GM21723 (cell line): ENCODE data around the gene OR5AR1.
"Not testable (repeated sequence)": the region's sequence is repeated elsewhere in the genome, so short reads cannot be mapped to it uniquely, and the experiment has no call there.

ENCODE experiments used
- ATAC-seq: cut with Tn5 transposase; IDR thresholded peaks from one replicate; pipeline ENCODE4 v1.9.1; 2021; ENCODE audit warnings: mild to moderate bottlenecking, moderate library complexity; ENCODE audit not compliant: unreplicated experiment

Gene OR5AR1

GRCh38 chr11:56663386-56663785 lies at the start of gene OR5AR1:
TSS of gene OR5AR1 (plus strand) at chr11:56663686. CDS start at chr11:56663686, 0 bp downstream.
- no peak for ATAC-seq

DNA sequence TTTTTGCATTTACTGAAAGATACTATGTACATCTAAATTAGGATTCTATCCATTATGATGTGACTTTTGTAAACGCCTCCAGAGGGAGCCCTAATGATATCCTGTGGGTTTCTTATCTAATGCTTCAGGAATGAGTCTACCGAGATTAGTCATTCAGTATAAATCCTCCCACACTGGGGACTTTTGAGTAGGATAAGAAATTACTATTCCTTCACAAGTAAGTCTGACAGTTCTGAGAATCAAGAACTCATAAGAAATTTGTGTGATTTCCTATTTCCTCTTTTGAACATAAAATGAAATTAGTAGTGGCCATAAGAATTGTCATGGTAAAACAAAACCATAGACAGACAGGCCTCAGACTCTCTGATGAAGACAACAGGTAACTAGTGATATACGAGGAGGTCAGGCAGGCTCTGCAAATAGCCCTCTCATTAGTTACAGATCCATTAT lies 38.8 kb upstream of the OR5AR1 start:
- no peak for ATAC-seq

DNA sequence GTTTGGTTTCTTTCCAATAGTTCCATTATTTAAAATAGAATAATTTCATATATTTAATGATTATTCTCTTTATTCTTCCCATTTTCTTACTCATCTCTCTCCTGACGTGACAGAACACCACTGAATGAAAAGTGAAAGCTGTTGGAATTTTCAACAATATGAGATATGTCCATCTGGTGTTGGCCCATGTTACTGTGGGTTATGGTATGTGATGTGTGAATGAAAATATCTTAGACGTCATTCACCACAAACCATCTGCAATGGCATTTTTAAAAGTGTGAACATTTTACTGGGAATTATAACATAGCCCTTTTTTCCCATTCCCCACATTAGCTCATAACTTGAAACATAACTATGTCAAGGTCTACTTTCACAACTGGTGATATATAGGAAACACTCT lies 37.5 kb upstream of the OR5AR1 start:
- ATAC-seq = no peak

DNA sequence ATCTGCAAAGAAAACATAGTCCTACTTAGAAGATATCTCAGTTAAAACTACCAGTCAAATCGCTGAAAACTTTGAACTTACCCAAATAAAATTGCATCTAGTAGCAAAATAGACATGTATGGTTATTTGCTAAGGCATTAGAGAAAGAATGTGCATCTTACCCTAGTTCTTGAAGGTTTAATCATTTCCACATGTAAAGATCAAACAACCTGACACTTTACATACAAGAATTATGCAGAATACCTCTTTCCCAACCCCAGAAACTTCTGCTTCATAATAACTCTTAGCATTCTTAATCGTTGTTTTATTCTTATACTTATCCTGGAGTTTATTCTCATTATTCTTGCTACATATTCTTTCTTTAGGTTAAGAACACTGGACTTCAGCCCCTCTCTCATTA lies 31.2 kb upstream of the OR5AR1 start:
- ATAC-seq = no peak

- ATAC-seq = no peak
Observed at GRCh38 chr11:56636861-56637260, 26.6 kb upstream of the OR5AR1 start.

- ATAC-seq = no peak
Observed at GRCh38 chr11:56637500-56637899, 26.0 kb upstream of the OR5AR1 start.

DNA sequence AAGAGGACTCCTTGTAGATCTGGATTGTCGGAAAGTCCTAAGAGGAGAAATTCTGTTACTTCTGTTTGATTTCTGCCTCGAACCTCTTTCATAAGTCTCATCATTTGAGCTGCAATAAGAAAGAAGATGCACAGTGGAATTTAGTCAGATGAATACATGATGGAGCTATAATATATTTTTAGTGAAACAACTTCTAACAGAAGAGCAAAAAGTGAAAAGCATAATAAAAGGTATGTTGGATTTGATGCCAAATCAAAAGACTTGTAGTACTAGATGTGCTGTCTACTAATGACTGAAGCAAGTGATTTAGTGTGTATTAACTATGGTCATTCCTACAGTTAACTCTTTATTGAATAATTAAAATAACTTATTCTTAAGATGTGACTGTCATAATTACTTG lies 21.1 kb upstream of the OR5AR1 start, which contains the start of gene OR5AP2:
OR5AP2 (minus strand) TSS at position 101 of the 400 bp plus-strand sequence; CDS start at position 101, 0 bp downstream.
- no peak for ATAC-seq

GRCh38 chr11:56659755-56660154 lies 3.7 kb upstream of the OR5AR1 start:
- no peak for ATAC-seq

- no peak for ATAC-seq
Observed at GRCh38 chr11:56670984-56671383, 7.5 kb downstream of the OR5AR1 start.

- no peak for ATAC-seq
Observed at GRCh38 chr11:56688554-56689100, 25.1 kb downstream of the OR5AR1 start.

- not testable (repeated sequence) for ATAC-seq
Observed at GRCh38 chr11:56691179-56691578, 27.7 kb downstream of the OR5AR1 start.

DNA sequence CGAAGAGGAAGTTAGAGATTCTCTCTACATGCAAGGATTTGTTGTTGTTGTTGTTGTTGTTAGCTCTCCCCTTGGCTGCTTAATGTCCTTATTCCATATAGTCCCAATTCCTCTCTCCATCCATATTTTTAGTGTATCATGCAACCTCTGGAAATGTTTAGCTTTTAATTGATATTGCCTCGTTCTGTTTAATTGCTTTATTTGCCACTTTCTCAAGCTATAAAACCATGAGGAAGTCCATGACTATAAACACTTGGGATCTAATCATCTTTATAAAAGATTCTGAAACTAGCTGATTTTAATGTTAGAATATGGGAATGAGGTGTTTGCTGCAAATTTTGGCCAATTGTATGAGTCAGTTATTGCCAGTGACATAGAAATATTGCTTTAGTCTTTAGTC lies 29.9 kb downstream of the OR5AR1 start:
- no peak for ATAC-seq

- no peak for ATAC-seq
Observed at GRCh38 chr11:56698795-56699194, 35.3 kb downstream of the OR5AR1 start, which contains the start of gene OR9G1. TSS of gene OR9G1 (plus strand) at chr11:56699095. CDS start at chr11:56700388, 1,293 bp downstream.

DNA sequence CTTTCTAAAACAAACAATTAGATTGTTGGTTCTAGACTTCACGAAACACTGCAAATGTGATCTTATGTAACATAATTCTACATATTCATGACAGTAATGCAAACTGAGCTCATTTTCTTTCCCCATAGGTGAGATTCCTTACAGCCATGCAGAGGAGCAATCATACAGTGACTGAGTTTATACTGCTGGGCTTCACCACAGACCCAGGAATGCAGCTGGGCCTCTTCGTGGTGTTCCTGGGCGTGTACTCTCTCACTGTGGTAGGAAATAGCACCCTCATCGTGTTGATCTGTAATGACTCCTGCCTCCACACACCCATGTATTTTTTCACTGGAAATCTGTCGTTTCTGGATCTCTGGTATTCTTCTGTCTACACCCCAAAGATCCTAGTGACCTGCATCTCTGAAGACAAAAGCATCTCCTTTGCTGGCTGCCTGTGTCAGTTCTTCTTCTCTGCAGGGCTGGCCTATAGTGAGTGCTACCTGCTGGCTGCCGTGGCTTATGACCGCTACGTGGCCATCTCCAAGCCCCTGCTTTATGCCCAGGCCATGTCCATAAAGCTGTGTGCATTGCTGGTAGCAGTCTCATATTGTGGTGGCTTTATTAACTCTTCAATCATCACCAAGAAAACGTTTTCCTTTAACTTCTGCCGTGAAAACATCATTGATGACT lies 36.9 kb downstream of the OR5AR1 start:
- ATAC-seq = no peak

DNA sequence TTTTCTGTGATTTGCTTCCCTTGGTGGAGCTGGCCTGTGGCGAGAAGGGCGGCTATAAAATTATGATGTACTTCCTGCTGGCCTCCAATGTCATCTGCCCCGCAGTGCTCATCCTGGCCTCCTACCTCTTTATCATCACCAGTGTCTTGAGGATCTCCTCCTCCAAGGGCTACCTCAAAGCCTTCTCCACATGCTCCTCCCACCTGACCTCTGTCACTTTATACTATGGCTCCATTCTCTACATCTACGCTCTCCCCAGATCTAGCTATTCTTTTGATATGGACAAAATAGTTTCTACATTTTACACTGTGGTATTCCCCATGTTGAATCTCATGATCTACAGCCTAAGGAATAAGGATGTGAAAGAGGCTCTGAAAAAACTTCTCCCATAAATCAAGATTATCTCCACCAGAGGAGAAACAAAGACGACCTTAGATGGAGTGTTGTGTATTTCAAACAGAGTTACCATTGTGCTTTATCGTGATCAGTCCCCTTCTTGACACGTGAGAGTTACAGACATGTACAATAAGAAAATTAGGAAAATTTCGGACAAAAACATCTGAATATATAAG lies 37.5 kb downstream of the OR5AR1 start:
- no peak for ATAC-seq

GRCh38 chr11:56705784-56706396 lies 42.4 kb downstream of the OR5AR1 start:
- no peak for ATAC-seq

GRCh38 chr11:56706486-56706885 lies 43.0 kb downstream of the OR5AR1 start:
- ATAC-seq = no peak

DNA sequence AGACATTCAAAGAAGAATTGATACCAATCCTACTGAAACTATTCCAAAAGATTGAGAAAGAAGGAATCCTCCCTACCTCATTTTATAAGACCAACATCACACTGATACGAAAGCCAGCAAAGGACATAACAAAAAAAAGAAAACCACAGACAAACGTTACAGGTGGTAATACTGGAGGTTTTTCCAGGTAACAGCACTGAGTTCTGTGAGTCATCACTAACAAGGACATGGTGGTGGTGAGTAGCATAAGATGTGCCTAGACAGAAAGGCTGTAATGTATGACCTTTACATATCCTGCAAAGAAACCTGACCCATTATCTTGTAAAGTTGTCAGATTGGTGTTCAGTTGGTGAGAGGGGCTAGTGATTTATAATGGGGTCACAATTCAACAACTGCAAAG lies 50.7 kb downstream of the OR5AR1 start:
- ATAC-seq = no peak
